GM12892 (cell line): ENCODE results near the gene PSME2.

Experiments used
- DNase-seq: peaks from one replicate; pipeline ENCODE4 v3.0.0; 2011; ENCODE audit not compliant: insufficient read length
- FAIRE-seq: peaks from 2 replicates; lab custom pipeline; 2011; peaks lifted over from hg19 to GRCh38; lab: Jason Lieb, UNC
- POLR2A ChIP-seq: IDR thresholded peaks from 2 replicates; pipeline ENCODE4 v1.6.1; 2011; ENCODE audit warnings: low read depth, low read length, control low read depth
- POLR2AphosphoS5 ChIP-seq: IDR thresholded peaks from 2 replicates; pipeline ENCODE4 v1.6.1; 2011; ENCODE audit warnings: low read depth, low read length, control low read depth
- TAF1 ChIP-seq: IDR thresholded peaks from 2 replicates; pipeline ENCODE4 v1.6.1; 2011; ENCODE audit warnings: low read depth, mild to moderate bottlenecking, control low read depth, low read length, borderline replicate concordance

Gene PSME2

DNA sequence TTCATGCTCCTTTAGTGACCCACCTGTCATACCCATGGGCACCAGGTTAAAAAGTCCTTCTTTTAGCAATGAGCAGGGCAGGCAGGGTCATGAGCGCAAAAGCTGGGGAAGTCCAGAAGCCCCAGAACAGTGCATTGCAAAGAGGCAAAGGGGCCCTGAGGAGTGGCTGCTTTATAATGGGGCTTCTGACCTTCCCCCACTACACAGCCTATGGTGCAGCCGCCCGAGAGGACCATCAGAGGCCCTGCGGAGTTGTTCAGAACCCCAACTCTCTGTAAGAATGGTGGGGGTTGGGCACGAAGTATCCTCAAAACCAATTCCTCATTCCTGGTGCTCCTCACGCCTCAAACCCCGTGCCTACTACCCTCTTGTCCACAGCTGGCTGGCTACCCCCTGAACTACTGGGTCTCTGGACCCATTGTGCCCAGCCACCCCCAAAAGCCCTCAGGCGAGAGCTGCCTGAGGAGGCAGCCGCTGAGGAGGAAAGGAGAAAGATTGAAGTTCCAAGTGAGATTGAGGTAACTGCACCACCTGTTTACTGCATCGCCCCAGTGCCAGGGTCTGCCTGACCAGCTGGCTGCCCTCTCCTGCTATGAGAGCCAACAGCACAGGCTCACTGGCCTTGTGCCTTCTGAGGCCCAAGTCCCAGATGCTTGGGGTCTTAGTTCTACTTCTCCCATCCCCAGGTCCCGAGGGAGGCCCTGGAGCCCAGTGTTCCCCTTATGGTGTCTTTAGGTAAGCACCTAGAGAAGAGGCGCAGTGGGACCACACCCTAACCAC lies 32.2 kb upstream of the PSME2 start:
- TF ChIP-seq POLR2A (no peak; the same call in none of the 2 replicates), POLR2AphosphoS5 (no peak; the same call in 1 of the 2 replicates), TAF1 (no peak)
- FAIRE-seq, result no peak
- DNase-seq, result no peak

DNA sequence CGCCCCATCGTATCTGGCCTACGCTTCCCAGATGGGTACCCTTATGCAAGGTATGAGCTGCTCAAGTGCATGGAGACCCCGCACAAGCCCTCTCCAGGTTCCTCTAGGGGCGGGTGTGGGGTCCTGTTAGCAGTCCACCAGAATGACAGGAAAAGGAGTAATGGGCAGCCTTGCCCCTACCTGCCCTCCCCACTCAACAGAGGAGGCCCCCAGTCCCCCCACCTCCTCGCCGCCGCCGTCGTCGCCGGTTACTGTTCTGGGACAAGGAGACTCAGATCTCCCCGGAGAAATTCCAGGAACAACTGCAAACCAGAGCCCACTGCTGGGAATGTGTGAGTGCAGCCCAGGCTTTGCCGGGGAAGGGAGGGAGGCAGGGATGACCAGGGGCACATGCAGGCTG lies 31.5 kb upstream of the PSME2 start:
- TF ChIP-seq TAF1 (no peak), POLR2AphosphoS5 (no peak; the same call in 1 of the 2 replicates), POLR2A (no peak)
- DNase-seq (no peak), FAIRE-seq (no peak)

DNA sequence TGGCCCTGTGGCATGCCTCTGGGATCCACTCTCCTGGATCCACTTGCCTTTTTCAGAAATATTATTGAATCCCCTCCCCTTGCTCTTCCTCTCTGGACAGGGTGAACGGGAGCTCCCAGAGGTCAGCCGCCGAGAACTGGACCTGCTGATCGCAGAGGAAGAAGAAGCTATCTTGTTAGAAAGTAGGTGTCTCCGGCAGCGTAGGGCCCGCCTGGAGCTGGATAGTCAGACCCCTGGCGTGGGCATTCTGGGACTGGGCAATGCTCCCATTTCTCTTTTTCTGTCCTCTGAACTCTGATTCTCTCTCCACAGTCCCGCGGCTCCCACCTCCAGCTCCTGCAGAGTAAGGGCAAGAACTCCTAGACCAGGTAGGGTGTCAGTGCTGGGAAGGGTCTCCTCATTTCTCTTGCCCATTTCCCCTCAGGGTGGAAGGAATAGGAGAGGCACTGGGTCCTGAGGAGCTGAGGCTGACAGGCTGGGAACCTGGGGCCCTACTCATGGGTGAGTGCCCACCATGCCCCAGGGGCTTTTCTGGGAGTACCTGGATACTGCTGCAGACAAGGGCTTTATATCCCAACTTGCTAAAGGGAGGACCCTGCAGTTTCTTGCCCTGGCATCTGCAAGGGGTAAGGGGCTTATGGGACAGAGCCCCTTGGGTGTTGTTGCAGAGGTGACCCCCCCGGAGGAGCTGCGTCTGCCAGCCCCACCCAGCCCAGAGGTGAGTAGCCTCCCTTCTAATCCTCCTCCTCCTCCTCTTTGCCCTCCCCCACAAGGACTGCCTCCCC lies 30.8 kb upstream of the PSME2 start:
- DNase-seq (no peak), FAIRE-seq (no peak)
- no peak; the same call in 1 of the 2 replicates for TF ChIP-seq POLR2A

DNA sequence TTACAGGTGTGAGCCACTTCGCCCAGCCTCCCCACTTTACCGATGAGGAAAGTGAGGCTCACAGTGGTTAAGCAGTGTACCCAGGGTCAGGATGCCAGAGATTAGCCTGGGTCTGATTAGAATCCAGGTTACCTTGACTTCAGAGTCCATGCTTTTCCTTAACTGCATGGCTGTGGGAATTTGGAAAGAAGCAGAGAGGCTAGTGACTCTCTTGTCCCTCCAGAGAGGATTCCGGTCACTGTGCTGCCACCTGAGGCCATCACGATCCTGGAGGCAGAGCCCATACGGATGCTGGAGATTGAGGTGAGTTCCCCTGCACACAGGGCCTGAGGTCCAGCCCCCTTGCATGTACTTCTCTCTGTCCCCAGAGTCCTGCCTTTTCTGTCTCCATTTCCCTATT lies 30.2 kb upstream of the PSME2 start:
- TF ChIP-seq POLR2A (0 out of 2 replicates have a peak, but pooled peaks have one; percentile 6), TAF1 (no peak), POLR2AphosphoS5 (0 out of 2 replicates have a peak, but pooled peaks have one; percentile 22)
- DNase-seq (no peak), FAIRE-seq (no peak)

DNA sequence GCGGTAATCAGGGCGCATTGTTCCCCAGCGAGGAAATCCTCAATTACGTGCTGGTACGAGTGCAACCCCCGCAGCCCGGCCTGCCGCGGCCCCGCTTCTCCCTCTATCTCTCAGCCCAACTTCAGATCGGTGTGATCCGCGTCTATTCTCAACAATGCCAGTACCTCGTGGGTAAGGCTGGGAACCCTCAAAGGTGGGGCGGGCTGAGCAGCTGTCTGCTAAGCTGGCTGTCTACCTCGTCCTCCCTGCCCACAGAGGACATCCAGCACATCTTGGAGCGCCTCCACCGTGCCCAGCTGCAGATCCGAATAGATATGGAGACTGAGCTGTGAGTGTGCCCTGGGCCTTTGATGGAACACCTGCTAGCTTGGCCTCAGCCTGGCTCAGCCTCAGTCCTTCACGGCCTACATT lies 26.5 kb upstream of the PSME2 start:
- no peak for FAIRE-seq
- 0 out of 2 replicates have a peak, but pooled peaks have one; percentile 10 for TF ChIP-seq POLR2AphosphoS5
- TF ChIP-seq TAF1, result no peak
- DNase-seq, result no peak

DNA sequence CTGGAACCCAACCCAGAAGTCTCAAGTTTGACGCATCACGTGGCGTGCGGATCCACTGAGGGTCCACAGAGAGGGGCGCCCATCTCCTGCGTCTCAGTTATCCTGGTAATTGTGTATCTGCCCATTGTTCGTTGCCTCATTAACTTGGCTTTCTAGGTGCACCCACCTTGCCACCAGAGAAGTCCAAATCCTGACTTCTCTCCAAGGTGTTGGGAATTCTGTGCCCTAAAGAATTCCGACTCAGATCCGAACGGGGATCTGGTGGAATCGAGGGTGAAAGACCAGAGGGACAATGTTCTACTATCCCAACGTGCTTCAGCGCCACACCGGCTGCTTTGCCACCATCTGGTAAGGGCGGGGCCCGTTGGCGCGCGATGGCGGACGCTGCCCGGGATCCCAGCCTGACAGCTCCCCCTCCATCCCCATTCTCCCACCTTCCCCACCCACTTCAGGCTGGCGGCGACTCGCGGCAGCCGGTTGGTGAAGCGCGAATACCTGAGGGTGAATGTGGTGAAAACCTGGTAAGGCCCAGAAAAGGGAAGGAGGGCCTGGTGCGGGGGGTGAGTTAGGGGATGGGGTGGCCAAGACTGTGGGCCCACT lies 26.0 kb upstream of the PSME2 start:
- DNase-seq (no peak), FAIRE-seq (no peak)
- TF ChIP-seq POLR2AphosphoS5 (0 out of 2 replicates have a peak, but pooled peaks have one; percentile 10), TAF1 (no peak)

DNA sequence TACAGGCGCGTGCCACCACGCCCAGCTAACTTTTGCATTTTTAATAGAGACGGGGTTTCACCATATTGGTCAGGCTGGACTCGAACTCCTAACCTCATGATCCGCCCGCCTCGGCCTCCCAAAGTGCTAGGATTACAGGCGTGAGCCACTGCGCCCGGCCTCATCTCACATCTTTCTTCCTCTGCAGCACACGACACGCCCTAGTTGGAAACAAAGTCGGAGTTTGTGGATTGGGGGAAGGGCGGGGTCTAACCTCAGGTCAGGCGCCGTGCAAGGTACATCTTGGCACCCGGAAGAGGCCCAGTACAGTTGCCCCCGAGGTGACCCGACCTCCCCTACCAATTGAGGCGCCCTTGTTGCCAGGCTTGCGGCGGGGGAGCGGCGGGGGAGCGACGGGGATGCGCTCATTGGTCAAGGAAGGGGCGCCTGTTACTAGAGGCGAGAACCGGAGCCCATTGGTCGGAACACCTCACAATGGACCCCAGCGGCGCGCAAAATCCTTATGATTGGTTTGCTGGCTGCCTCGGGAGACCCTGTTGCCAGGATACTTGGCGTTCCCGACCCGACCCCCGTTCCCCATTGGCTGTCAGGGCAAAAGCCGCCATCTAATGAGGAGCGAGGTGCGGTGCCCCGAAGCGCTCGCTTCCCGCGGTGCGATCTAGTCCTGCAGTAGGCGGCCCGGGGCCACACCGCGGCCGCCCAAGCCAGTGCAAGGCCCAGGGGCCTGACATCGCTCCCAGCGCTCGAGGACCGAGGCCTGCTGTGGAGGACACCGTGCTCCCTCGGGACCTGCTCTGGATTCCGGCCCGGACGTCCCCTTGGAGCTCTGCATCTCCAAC lies 25.2 kb upstream of the PSME2 start, which contains the start of gene REC8:
Gene REC8, plus strand, starts transcription at position 659 of the 839 bp plus-strand sequence. CDS start 473 bp downstream, outside the sequence.
- FAIRE-seq (peak; percentile 54), DNase-seq (peak; percentile 89)
- TF ChIP-seq POLR2AphosphoS5 (peak; percentile 81; the same call in 1 of the 2 replicates), TAF1 (no peak), POLR2A (peak; percentile 75)

DNA sequence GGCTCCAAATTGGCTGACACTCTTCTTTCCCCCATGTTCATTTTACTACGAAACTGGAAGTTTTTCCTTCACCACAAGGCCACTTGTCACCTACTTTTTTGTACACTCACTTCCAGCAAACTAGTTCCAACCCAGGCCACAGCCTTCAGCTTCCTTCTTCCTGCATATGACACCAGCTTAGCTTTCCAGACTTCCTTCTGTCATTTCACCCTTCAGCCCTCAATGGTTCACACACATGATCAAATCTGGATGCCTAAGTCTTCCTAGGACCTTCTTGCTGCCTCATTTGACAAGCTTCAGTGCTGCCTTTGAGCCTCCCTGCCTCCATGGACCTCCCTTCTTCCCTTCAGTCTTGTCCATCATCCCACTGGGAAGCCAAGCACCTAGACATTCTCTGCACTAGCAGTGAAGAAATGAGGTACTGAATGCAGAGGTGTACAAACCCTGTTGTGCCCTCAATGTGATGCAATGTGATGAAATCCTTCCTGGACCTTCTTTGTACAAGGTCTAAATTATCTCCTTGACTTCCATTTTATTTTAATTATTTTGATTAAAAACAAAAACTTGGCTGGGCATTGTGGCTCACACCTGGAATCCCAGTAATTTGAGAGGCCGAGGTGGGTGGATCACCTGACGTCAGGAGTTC lies 21.2 kb upstream of the PSME2 start:
- DNase-seq (no peak), FAIRE-seq (no peak)
- TF ChIP-seq POLR2AphosphoS5, result peak; percentile 86
- peak; percentile 77 for TF ChIP-seq POLR2A
- TF ChIP-seq TAF1, result no peak

DNA sequence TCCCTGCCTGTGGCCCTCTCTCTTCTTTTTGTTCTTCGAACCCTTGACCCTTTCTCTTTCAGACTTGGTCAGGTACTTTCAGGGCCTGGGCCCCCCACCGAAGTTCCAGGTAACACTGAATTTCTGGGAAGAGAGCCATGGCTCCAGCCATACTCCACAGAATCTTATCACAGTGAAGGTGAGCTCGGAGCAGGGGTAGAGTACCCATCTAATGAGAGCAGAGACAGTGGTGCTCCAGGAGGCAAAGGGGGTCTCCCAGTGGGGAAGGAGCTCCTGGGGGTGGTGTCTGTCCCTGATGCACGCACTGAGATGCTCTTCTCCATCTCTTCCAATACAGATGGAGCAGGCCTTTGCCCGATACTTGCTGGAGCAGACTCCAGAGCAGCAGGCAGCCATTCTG lies 19.4 kb upstream of the PSME2 start:
- FAIRE-seq, result no peak
- DNase-seq, result no peak
- TF ChIP-seq POLR2AphosphoS5, result no peak; the same call in 1 of the 2 replicates
- TF ChIP-seq TAF1, result no peak
- TF ChIP-seq POLR2A, result no peak; the same call in 1 of the 2 replicates

DNA sequence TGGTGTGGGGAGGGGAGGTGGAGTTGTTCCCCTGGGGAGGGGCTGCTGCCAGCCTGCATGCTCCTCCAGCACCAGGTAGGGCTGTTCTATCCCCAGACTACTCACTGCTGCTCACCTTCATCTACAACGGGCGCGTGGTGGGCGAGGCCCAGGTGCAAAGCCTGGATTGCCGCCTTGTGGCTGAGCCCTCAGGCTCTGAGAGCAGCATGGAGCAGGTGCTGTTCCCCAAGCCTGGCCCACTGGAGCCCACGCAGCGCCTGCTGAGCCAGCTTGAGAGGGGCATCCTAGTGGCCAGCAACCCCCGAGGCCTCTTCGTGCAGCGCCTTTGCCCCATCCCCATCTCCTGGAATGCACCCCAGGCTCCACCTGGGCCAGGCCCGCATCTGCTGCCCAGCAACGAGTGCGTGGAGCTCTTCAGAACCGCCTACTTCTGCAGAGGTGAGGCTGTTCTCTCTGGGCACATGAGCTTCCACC lies 18.1 kb upstream of the PSME2 start:
- DNase-seq (no peak), FAIRE-seq (no peak)
- no peak for TF ChIP-seq POLR2A
- 0 out of 2 replicates have a peak, but pooled peaks have one; percentile 19 for TF ChIP-seq POLR2AphosphoS5

DNA sequence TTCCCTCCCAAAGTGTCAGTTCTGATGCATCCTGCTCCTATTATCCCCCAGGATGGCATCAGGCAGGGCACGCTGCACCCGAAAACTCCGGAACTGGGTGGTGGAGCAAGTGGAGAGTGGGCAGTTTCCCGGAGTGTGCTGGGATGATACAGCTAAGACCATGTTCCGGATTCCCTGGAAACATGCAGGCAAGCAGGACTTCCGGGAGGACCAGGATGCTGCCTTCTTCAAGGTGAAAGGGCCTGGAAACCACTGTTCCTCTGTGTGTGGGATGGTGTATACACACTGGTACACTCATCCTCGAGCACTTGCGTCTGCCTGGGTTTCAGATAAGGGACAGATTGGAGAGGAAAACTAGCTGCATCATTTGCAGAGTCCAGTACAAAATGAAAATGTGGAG lies 15.7 kb upstream of the PSME2 start:
- FAIRE-seq, result no peak
- TF ChIP-seq POLR2A, result no peak
- no peak for TF ChIP-seq POLR2AphosphoS5
- TF ChIP-seq TAF1, result no peak
- DNase-seq, result no peak
